Sigmoid colon (tissue), 4 donors: ENCODE data around the gene RHOJ.

ENCODE experiments used
- CTCF ChIP-seq, 4 experiments: fragments of 450-650 bp in 3 of 4; fragments of 200-600 bp in 1 of 4; IDR thresholded peaks; one replicate each; pipeline ENCODE4 v1.5.1; 2016 to 2019; ENCODE audit warnings: antibody characterized with exemption in 4 of 4, mild to moderate bottlenecking in 3 of 4, moderate library complexity in 2 of 4
- EP300 ChIP-seq, 4 donors: sonication (generic); formaldehyde crosslinking; IDR thresholded peaks; one replicate each; pipeline ENCODE4 v1.6.1; 2017; ENCODE audit warnings: antibody characterized with exemption in 4 of 4
- POLR2A ChIP-seq, 2 donors: fragments of 450-650 bp; IDR thresholded peaks; one replicate each; pipeline ENCODE4 v1.6.1; 2016; ENCODE audit warnings: antibody characterized with exemption in 2 of 2, mild to moderate bottlenecking in 2 of 2, moderate library complexity in 2 of 2

- TF ChIP-seq CTCF (IDR thresholded peaks at IDR 0.05) (no peak), POLR2A (IDR thresholded peaks at IDR 0.05) (no peak), EP300 (IDR thresholded peaks at IDR 0.05) (no peak)
These were observed 84.6 kb downstream of the RHOJ start for GRCh38 chr14:63288853-63289252.
